Skeletal muscle satellite cell (primary cell): Measurements from ENCODE around the gene GAPVD1.
"Not testable (repeated sequence)": the region's sequence is repeated elsewhere in the genome, so short reads cannot be mapped to it uniquely, and the experiment has no call there.

ENCODE experiments used
- H3K27me3 ChIP-seq: 2 replicates; pipeline ENCODE4 v1.7.0; 2013; ENCODE audit warnings: low read length; ENCODE audit not compliant: control insufficient read depth, insufficient read depth
- H3K36me3 ChIP-seq: 2 replicates; pipeline ENCODE4 v1.7.0; 2013; ENCODE audit warnings: mild to moderate bottlenecking, control low read depth, low read length; ENCODE audit not compliant: insufficient read depth
- H3K4me1 ChIP-seq: 2 replicates; pipeline ENCODE4 v1.7.0; 2013; ENCODE audit warnings: low read length; ENCODE audit not compliant: control insufficient read depth, insufficient read depth
- H3K4me2 ChIP-seq: 2 replicates; pipeline ENCODE4 v1.7.0; 2013; ENCODE audit warnings: mild to moderate bottlenecking, low read length
- H3K4me3 ChIP-seq: 2 replicates; pipeline ENCODE4 v1.7.0; 2013; ENCODE audit warnings: low read length
- H3K9ac ChIP-seq: 2 replicates; pipeline ENCODE4 v1.7.0; 2013; ENCODE audit warnings: mild to moderate bottlenecking, low read depth, low read length, moderate library complexity
- H3K9me3 ChIP-seq: replicated peaks from 2 replicates; pipeline ENCODE4 v1.7.0; 2013; ENCODE audit warnings: mild to moderate bottlenecking, control low read depth, low read length

The GAPVD1 gene

DNA sequence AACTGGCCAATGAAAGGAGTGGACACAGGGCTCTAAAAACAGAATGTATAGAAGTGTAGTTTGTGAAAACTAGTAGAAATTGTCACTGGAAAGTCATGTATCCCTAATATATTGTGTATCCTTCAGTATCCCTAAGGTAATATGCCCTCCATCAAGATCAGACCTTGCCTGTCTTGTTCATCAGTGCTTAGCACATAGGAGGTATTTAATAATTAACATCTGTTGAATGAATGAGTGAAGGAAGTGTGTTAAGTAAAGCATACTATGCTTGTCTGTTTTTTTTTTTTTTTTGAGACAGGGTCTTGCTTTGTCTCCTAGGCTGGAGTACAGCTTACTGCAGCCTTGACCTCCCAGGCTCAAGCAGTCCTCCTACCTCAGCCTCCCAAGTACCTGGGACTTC lies 15.8 kb downstream of the GAPVD1 start:
- H3K27me3 ChIP-seq = no peaks in the 10 kb centered on the region
- no peak overlapping the region for H3K4me2 ChIP-seq
- peaks cover 3% of the 10 kb centered on the region for H3K4me1 ChIP-seq
- no peaks in the 10 kb centered on the region for H3K9me3 ChIP-seq
- H3K9ac ChIP-seq = no peak overlapping the region
- no peak overlapping the region for H3K4me3 ChIP-seq
- peaks cover 4% of the 10 kb centered on the region for H3K36me3 ChIP-seq

DNA sequence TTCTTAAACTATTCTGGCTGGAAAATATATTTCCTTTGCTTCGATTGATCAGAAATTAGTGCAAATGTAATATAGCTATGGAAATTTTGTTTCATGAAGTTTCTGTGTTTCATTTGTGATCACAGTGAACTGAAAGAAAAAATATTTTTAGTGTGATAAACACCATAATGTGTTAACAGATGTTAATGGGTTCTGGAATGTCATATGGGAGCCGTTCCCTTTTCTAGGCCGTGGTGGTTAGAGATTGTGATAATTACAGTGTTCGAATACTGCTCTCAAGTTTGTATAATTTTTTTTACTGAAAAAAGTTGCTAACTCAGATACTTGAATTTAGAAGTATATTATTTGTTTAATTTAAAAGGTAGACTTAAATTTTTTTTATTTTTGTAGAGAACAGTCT lies 19.3 kb downstream of the GAPVD1 start:
- Histone ChIP-seq H3K9me3 (no peaks in the 10 kb centered on the region), H3K9ac (no peak overlapping the region), H3K4me3 (no peak overlapping the region), H3K4me1 (peaks cover 3% of the 10 kb centered on the region), H3K4me2 (no peak overlapping the region), H3K27me3 (no peaks in the 10 kb centered on the region), H3K36me3 (peaks cover 6% of the 10 kb centered on the region)

DNA sequence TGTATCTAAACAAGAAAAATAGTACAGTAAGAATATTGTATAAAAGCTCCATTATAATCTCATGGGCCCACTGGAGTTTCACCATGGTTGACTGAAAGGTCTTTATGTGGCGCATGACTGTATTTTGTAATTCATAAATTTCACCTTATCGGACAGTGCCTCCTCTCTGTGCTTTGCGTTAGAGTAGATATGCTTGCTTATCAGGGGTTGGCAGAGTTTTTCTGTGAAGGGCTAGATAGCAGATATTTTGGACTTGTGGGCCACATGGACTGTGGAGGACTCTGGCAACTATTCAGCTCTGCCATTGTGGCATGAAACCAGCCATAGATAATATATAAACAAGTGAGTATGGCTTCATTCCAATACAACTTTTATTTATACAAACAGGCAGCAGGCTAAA lies 23.2 kb downstream of the GAPVD1 start:
- Histone ChIP-seq H3K4me2 (no peak overlapping the region), H3K36me3 (peaks cover 3% of the 10 kb centered on the region), H3K4me3 (no peak overlapping the region), H3K4me1 (no peaks in the 10 kb centered on the region), H3K9me3 (no peaks in the 10 kb centered on the region), H3K9ac (no peak overlapping the region), H3K27me3 (no peaks in the 10 kb centered on the region)

- H3K36me3 ChIP-seq = not testable (repeated sequence)
Observed at GRCh38 chr9:125286935-125287433, 25.4 kb downstream of the GAPVD1 start.

GRCh38 chr9:125293134-125293533 lies 31.5 kb downstream of the GAPVD1 start:
- no peaks in the 10 kb centered on the region for H3K36me3 ChIP-seq
- H3K4me1 ChIP-seq = no peaks in the 10 kb centered on the region
- no peak overlapping the region for H3K9ac ChIP-seq
- no peaks in the 10 kb centered on the region for H3K27me3 ChIP-seq
- no peaks in the 10 kb centered on the region for H3K9me3 ChIP-seq
- no peak overlapping the region for H3K4me2 ChIP-seq
- no peak overlapping the region for H3K4me3 ChIP-seq

More at GRCh38 chr9:125286935-125287433, 25.4 kb downstream of the GAPVD1 start:
- not testable (repeated sequence) for H3K4me1 ChIP-seq, H3K9ac ChIP-seq, H3K4me2 ChIP-seq, H3K9me3 ChIP-seq, H3K27me3 ChIP-seq, H3K4me3 ChIP-seq

DNA sequence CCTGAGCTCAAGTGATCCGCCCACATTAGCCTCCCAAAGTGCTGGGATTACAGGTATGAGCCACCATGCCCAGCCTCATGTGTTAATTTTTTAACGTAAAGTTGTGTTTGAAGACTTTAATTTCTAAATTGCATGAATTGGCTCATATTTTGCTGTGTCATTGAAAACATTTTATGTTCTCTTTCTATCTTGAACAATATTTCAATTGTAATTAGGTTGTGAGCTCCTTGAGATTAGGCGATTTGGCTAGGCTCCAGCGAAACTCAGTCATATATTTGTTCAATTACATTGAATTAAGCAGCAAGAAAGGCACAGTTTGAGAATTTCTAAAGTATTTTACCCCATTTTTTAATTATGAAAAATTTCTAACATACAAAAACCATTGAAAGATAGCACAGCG lies 34.0 kb downstream of the GAPVD1 start:
- H3K4me2 ChIP-seq = no peak overlapping the region
- H3K4me1 ChIP-seq = no peaks in the 10 kb centered on the region
- no peak overlapping the region for H3K9ac ChIP-seq

GRCh38 chr9:125296843-125297372 lies 35.3 kb downstream of the GAPVD1 start:
- Histone ChIP-seq H3K9me3 (no peaks in the 10 kb centered on the region), H3K9ac (no peak overlapping the region), H3K4me1 (no peaks in the 10 kb centered on the region), H3K36me3 (peaks cover 4% of the 10 kb centered on the region), H3K4me3 (no peak overlapping the region), H3K4me2 (no peak overlapping the region), H3K27me3 (no peaks in the 10 kb centered on the region)

More for the DNA sequence above, 34.0 kb downstream of the GAPVD1 start:
- Histone ChIP-seq H3K27me3 (no peaks in the 10 kb centered on the region), H3K36me3 (no peaks in the 10 kb centered on the region), H3K9me3 (no peaks in the 10 kb centered on the region), H3K4me3 (no peak overlapping the region)

- Histone ChIP-seq H3K4me3 (no peak overlapping the region), H3K9ac (no peak overlapping the region), H3K36me3 (peaks cover 13% of the 10 kb centered on the region), H3K27me3 (no peaks in the 10 kb centered on the region), H3K4me1 (no peaks in the 10 kb centered on the region), H3K9me3 (no peaks in the 10 kb centered on the region), H3K4me2 (no peak overlapping the region)
Observed at GRCh38 chr9:125297917-125298316, 36.3 kb downstream of the GAPVD1 start.

- Histone ChIP-seq H3K9ac (no peak overlapping the region), H3K9me3 (no peaks in the 10 kb centered on the region), H3K36me3 (peaks cover 22% of the 10 kb centered on the region), H3K4me1 (peaks cover 6% of the 10 kb centered on the region), H3K27me3 (no peaks in the 10 kb centered on the region), H3K4me2 (no peak overlapping the region), H3K4me3 (no peak overlapping the region)
Observed at GRCh38 chr9:125302241-125302640, 40.6 kb downstream of the GAPVD1 start.

- Histone ChIP-seq H3K36me3 (peaks cover 33% of the 10 kb centered on the region), H3K4me2 (no peak overlapping the region), H3K9ac (no peak overlapping the region), H3K27me3 (no peaks in the 10 kb centered on the region), H3K4me3 (no peak overlapping the region), H3K4me1 (peaks cover 6% of the 10 kb centered on the region), H3K9me3 (no peaks in the 10 kb centered on the region)
Observed at GRCh38 chr9:125304273-125304672, 42.6 kb downstream of the GAPVD1 start.

DNA sequence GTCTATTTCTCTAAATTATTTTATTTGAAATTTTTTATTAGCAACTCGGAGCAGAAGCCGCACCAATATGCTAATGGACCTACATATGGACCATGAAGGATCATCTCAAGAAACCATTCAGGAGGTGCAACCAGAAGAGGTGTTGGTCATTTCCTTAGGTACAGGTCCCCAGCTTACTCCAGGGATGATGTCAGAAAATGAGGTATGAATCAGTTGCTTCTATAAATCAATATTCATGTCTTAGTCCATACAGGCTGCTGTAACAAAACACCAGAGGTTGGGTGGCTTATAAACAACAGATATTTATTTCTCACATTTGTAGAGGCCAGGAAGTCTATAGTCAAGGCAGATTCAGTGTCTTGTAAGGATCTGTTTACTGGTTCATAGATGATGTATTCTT lies 50.8 kb downstream of the GAPVD1 start:
- Histone ChIP-seq H3K36me3 (peaks cover 38% of the 10 kb centered on the region), H3K9ac (no peak overlapping the region), H3K4me3 (no peak overlapping the region), H3K4me1 (no peaks in the 10 kb centered on the region), H3K27me3 (no peaks in the 10 kb centered on the region), H3K4me2 (no peak overlapping the region), H3K9me3 (no peaks in the 10 kb centered on the region)

DNA sequence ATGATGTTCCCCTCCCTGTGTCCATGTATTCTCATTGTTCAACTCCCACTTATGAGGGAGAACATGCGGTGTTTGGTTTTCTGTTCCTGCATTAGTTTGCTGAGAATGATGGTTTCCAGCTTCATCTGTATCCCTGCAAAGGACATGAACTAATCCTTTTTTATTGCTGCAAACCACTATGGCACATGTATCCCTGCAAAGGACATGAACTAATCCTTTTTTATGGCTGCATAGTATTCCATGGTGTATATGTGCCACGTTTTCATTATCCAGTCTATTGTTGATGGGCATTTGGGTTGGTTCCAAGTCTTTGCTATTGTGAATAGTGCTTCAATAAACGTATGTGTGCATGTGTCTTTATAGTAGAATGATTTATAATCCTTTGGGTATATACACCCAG lies 54.7 kb downstream of the GAPVD1 start:
- H3K9me3 ChIP-seq, H3K27me3 ChIP-seq, H3K4me2 ChIP-seq, H3K4me3 ChIP-seq, H3K9ac ChIP-seq, H3K4me1 ChIP-seq: not testable (repeated sequence)
- peaks cover 44% of the 10 kb centered on the region for H3K36me3 ChIP-seq
